PC-3 (cell line): ENCODE measurements around the gene DNAJC10. TPM values are rescaled to one million over a fixed set of nuclear protein-coding genes. Genes with fewer than 3 reads are reported as not detected.

Experiments
- ATAC-seq: fragments of 200-7000 bp; cut with Tn5 transposase; 2 replicates; pipeline ENCODE4 v1.9.1; 2020; ENCODE audit warnings: mild to moderate bottlenecking, moderate library complexity
- BruUV-seq: library from RNA; stranded (reverse); fragments of 400-500 nt; replicated peaks from 2 replicates; lab custom pipeline; 2021; lab: Mats Ljungman, UMichigan
- CTCF ChIA-PET: fragments of 300-600 bp; sonication (Branson Sonifier 250); formaldehyde crosslinking; loops from one replicate; lab custom pipeline; 2022; ENCODE audit warnings: antibody characterized with exemption; lab: Charles Lee
- POLR2A ChIA-PET: fragments of 300-600 bp; sonication (Branson Sonifier 250); formaldehyde crosslinking; loops from one replicate; lab custom pipeline; 2022; ENCODE audit warnings: antibody characterized with exemption; ENCODE audit not compliant: unreplicated experiment; lab: Charles Lee
- DNase-seq: peaks from one replicate; pipeline ENCODE4 v3.0.0-alpha.2; 2015
- H2AFZ ChIP-seq: fragments of 300-600 bp; sonication (generic); 2 replicates; pipeline ENCODE4 v1.6.0; 2016; ENCODE audit warnings: antibody characterized with exemption, low read length
- H3F3A ChIP-seq: fragments of 300-600 bp; sonication (generic); one replicate; pipeline ENCODE4 v1.6.0; 2017; ENCODE audit warnings: antibody characterized with exemption, low read length, control low read depth, mild to moderate bottlenecking; ENCODE audit not compliant: unreplicated experiment
- H3K27ac ChIP-seq: fragments of 300-600 bp; sonication (generic); 2 replicates; pipeline ENCODE4 v1.5.1; 2016; ENCODE audit warnings: mild to moderate bottlenecking, low read length
- H3K27me3 ChIP-seq: fragments of 300-600 bp; sonication (generic); 2 replicates; pipeline ENCODE4 v1.6.1; 2016; ENCODE audit warnings: low read length, mixed read lengths
- H3K36me3 ChIP-seq: fragments of 300-600 bp; sonication (generic); 2 replicates; pipeline ENCODE4 v1.6.1; 2016; ENCODE audit warnings: low read depth, mixed run types, low read length, mixed read lengths
- H3K4me1 ChIP-seq: fragments of 300-600 bp; sonication (generic); 2 replicates; pipeline ENCODE4 v1.5.1; 2016; ENCODE audit warnings: low read length; ENCODE audit not compliant: insufficient read depth
- H3K4me2 ChIP-seq: fragments of 300-600 bp; sonication (generic); 2 replicates; pipeline ENCODE4 v1.6.0; 2016; ENCODE audit warnings: low read length
- H3K4me3 ChIP-seq: fragments of 300-600 bp; sonication (generic); 2 replicates; pipeline ENCODE4 v1.5.1; 2016; ENCODE audit warnings: mild to moderate bottlenecking, low read length, mixed read lengths
- H3K79me2 ChIP-seq: fragments of 300-600 bp; sonication (generic); 2 replicates; pipeline ENCODE4 v1.6.1; 2017; ENCODE audit warnings: low read length, mixed read lengths
- H3K9ac ChIP-seq: fragments of 300-600 bp; sonication (generic); 2 replicates; pipeline ENCODE4 v1.6.0; 2016; ENCODE audit warnings: mild to moderate bottlenecking, low read length
- H3K9me2 ChIP-seq: fragments of 300-600 bp; sonication (generic); replicated peaks from 2 replicates; pipeline ENCODE4 v1.6.1; 2016; ENCODE audit warnings: mixed run types, low read length, mixed read lengths
- H3K9me3 ChIP-seq: fragments of 300-600 bp; sonication (generic); 2 replicates; pipeline ENCODE4 v1.6.1; 2016; ENCODE audit warnings: low read length, mixed read lengths
- H4K20me1 ChIP-seq: fragments of 300-600 bp; sonication (generic); 2 replicates; pipeline ENCODE4 v1.6.1; 2016; ENCODE audit warnings: low read length, mixed read lengths
- EZH2 ChIP-seq: fragments of 300-600 bp; sonication (generic); IDR thresholded peaks from one replicate; pipeline ENCODE4 v1.6.1; 2017; ENCODE audit warnings: antibody characterized with exemption, mild to moderate bottlenecking, low read length; ENCODE audit not compliant: unreplicated experiment
- EZH2phosphoT487 ChIP-seq: fragments of 300-600 bp; sonication (generic); IDR thresholded peaks from 2 replicates; pipeline ENCODE4 v1.6.1; 2018; ENCODE audit warnings: mild to moderate bottlenecking, antibody characterized with exemption, low read length, borderline replicate concordance
- intact Hi-C: fragments of 100-400 bp; cut with micrococcal nuclease; formaldehyde crosslinking; loops from 2 replicates; pipeline ENCODE4 v1.9.0; 2023
- total RNA-seq: library from RNA; depleted of rRNA; stranded (reverse); fragments of >200 nt; gene quantifications from 2 replicates; pipeline ENCODE4 v1.2.3, GENCODE V29; 2014
- TF ChIP-seq, protein P1 (sequence below): fragments of 300-600 bp; sonication (generic); conservative IDR thresholded peaks from 2 replicates; pipeline ENCODE4 v1.5.1; 2017; ENCODE audit warnings: antibody characterized with exemption, low read depth, mild to moderate bottlenecking, low read length

DNAJC10 gene
- total RNA-seq, 1 experiment from 2014 or later, result 62.9 TPM

DNA sequence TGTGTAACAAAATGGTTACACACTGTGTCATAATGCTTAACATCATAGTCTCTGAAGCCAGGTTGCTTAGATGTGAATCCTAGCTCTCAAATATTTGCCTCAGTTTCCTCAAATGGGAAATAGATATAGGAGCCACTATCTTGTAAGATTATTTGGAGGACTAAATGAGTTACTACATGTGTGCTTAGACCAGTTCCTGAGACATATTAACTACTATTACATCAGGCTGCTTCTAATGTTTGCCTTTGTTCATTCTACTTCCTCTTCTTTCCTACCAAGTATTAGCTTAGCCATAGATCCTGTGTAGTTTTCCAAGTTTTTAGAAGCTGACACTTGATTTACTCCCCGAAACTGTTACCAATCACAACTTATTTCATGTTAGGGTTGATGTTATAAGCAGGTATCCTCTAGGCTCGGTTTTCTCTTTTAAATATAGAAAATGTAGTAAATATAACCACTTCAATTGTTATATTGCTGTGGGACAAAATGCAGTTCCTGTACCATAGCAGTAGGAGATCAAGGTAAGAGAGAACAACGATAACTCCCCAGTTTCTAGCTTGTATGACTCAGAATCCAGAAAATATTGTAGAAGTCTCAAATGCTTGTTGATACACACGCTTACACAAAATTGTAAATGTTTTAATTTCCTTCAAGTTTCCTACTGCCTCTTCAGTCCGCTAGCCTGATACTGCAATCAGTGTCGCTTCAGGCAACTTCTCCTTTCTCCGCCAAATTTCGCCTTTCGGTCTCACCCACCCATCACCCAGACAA is 751 bp upstream of the DNAJC10 start:
- H3K4me2 ChIP-seq, result peak overlapping the region; percentile 96
- CTCF ChIA-PET, result interaction anchor here (1.9 kb wide), 1 partner anchor 48 kb away, joined by 13 read pairs; no protein-coding TSS in a partner anchor
- H3K9ac ChIP-seq, result peak overlapping the region; percentile 93
- H3K9me2 ChIP-seq, result no peaks in the 10 kb centered on the region
- TF ChIP-seq EZH2phosphoT487, result no peak
- no peak for TF ChIP-seq EZH2
- TF ChIP-seq, protein P1, sequence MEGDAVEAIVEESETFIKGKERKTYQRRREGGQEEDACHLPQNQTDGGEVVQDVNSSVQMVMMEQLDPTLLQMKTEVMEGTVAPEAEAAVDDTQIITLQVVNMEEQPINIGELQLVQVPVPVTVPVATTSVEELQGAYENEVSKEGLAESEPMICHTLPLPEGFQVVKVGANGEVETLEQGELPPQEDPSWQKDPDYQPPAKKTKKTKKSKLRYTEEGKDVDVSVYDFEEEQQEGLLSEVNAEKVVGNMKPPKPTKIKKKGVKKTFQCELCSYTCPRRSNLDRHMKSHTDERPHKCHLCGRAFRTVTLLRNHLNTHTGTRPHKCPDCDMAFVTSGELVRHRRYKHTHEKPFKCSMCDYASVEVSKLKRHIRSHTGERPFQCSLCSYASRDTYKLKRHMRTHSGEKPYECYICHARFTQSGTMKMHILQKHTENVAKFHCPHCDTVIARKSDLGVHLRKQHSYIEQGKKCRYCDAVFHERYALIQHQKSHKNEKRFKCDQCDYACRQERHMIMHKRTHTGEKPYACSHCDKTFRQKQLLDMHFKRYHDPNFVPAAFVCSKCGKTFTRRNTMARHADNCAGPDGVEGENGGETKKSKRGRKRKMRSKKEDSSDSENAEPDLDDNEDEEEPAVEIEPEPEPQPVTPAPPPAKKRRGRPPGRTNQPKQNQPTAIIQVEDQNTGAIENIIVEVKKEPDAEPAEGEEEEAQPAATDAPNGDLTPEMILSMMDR, result no peak
- H4K20me1 ChIP-seq, result no peaks in the 10 kb centered on the region
- BruUV-seq, result TSS peak; percentile 99
- no peaks in the 10 kb centered on the region for H3K27me3 ChIP-seq
- H3F3A ChIP-seq, result no peaks in the 10 kb centered on the region
- peak overlapping the region; percentile 57 for H3K27ac ChIP-seq
- H3K79me2 ChIP-seq, result peaks cover 19% of the 10 kb centered on the region
- H2AFZ ChIP-seq, result peak overlapping the region; percentile 96
- peaks cover 4% of the 10 kb centered on the region; the same call in 1 of the 2 replicates for H3K36me3 ChIP-seq
- H3K4me1 ChIP-seq, result peaks cover 18% of the 10 kb centered on the region
- DNase-seq (peak; percentile 13), ATAC-seq (peak; percentile 35)
- H3K9me3 ChIP-seq, result no peaks in the 10 kb centered on the region
- intact Hi-C loops, result loop anchor here (10.0 kb wide), 1 partner anchor 341 kb away; no protein-coding TSS in a partner anchor
- peak overlapping the region; percentile 94 for H3K4me3 ChIP-seq
- POLR2A ChIA-PET, result interaction anchor here (0.6 to 0.7 kb wide), 3 partner anchors 66 to 1881 kb away, joined by 3 to 4 read pairs (median 4); no protein-coding TSS in a partner anchor

- DNase-seq (peak; percentile 31), ATAC-seq (peak; percentile 24)
Observed at GRCh38 chr2:182716650-182716979, 558 bp downstream of the DNAJC10 start.

More at GRCh38 chr2:182716650-182716979, 558 bp downstream of the DNAJC10 start:
- ChIA-PET CTCF (no interaction called here), POLR2A (no interaction called here)
- H3F3A ChIP-seq, result no peaks in the 10 kb centered on the region
- H3K4me2 ChIP-seq, result peak overlapping the region; percentile 96
- no peaks in the 10 kb centered on the region for H3K9me2 ChIP-seq
- intact Hi-C loops, result loop anchor here (1.0 to 10.0 kb wide), 2 partner anchors 49 to 342 kb away; no protein-coding TSS in a partner anchor
- peak overlapping the region; percentile 93 for H3K9ac ChIP-seq
- H3K27me3 ChIP-seq, result no peaks in the 10 kb centered on the region
- no peaks in the 10 kb centered on the region for H3K9me3 ChIP-seq
- BruUV-seq, result no TSS peak
- peak overlapping the region; percentile 94 for H3K4me3 ChIP-seq
- peaks cover 18% of the 10 kb centered on the region for H3K4me1 ChIP-seq
- TF ChIP-seq, protein P1, result no peak
- TF ChIP-seq EZH2phosphoT487 (no peak), EZH2 (no peak)
- peaks cover 4% of the 10 kb centered on the region; the same call in 1 of the 2 replicates for H3K36me3 ChIP-seq
- no peaks in the 10 kb centered on the region for H4K20me1 ChIP-seq
- peak overlapping the region; percentile 96 for H2AFZ ChIP-seq
- H3K27ac ChIP-seq, result peak overlapping the region; percentile 57
- peaks cover 19% of the 10 kb centered on the region for H3K79me2 ChIP-seq
